Erythroblast (primary cell): ENCODE results near the gene CHST8.
"Not testable (repeated sequence)": the region's sequence is repeated elsewhere in the genome, so short reads cannot be mapped to it uniquely, and the experiment has no call there.

ENCODE experiments used
- GATA1 ChIP-seq: IDR thresholded peaks from 2 replicates; pipeline ENCODE4 v1.6.1; 2011; ENCODE audit warnings: low read depth, mild to moderate bottlenecking, control low read depth, low read length, moderate library complexity
- POLR2A ChIP-seq: IDR thresholded peaks from 2 replicates; pipeline ENCODE4 v1.6.1; 2011; ENCODE audit warnings: mild to moderate bottlenecking, low read length

- not testable (repeated sequence) for TF ChIP-seq POLR2A, GATA1
These were observed 197.3 kb downstream of the CHST8 start for GRCh38 chr19:33819078-33819477.
